ENCODE data around the gene PRPF6.
"Not testable (repeated sequence)": the region's sequence is repeated elsewhere in the genome, so short reads cannot be mapped to it uniquely, and the experiment has no call there.

Gene PRPF6

GRCh38 chr20:64005394-64005793, 24.5 kb downstream of the PRPF6 start:
- H3K4me1 Mint-ChIP-seq: peaks cover 5% of the 10 kb centered on the region
- no peak overlapping the region for H3K27ac Mint-ChIP-seq
- H3K9me3 Mint-ChIP-seq: peaks cover 5% of the 10 kb centered on the region
- H3K27me3 Mint-ChIP-seq: no peaks in the 10 kb centered on the region
- H3K4me3 Mint-ChIP-seq: no peak overlapping the region
- peaks cover 59% of the 10 kb centered on the region for H3K36me3 Mint-ChIP-seq
- ATAC-seq: no peak

GRCh38 chr20:64006490-64006889, 25.6 kb downstream of the PRPF6 start:
- H3K9me3 Mint-ChIP-seq: peaks cover 5% of the 10 kb centered on the region
- no peak for ATAC-seq
- H3K27me3 Mint-ChIP-seq: no peaks in the 10 kb centered on the region
- H3K4me3 Mint-ChIP-seq: no peak overlapping the region
- H3K27ac Mint-ChIP-seq: no peak overlapping the region
- peaks cover 3% of the 10 kb centered on the region for H3K4me1 Mint-ChIP-seq
- peaks cover 63% of the 10 kb centered on the region for H3K36me3 Mint-ChIP-seq

GRCh38 chr20:64006902-64007301, 26.0 kb downstream of the PRPF6 start:
- peaks cover 5% of the 10 kb centered on the region for H3K9me3 Mint-ChIP-seq
- no peaks in the 10 kb centered on the region for H3K27me3 Mint-ChIP-seq
- no peaks in the 10 kb centered on the region for H3K4me1 Mint-ChIP-seq
- H3K4me3 Mint-ChIP-seq: no peak overlapping the region
- ATAC-seq: peak; percentile 64
- H3K36me3 Mint-ChIP-seq: peaks cover 61% of the 10 kb centered on the region
- no peak overlapping the region for H3K27ac Mint-ChIP-seq

GRCh38 chr20:64009811-64010387, 29.0 kb downstream of the PRPF6 start:
- no peaks in the 10 kb centered on the region for H3K4me1 Mint-ChIP-seq
- H3K27me3 Mint-ChIP-seq: no peaks in the 10 kb centered on the region
- H3K36me3 Mint-ChIP-seq: peaks cover 72% of the 10 kb centered on the region
- H3K27ac Mint-ChIP-seq: no peak overlapping the region
- no peak overlapping the region for H3K4me3 Mint-ChIP-seq
- ATAC-seq: no peak
- peaks cover 5% of the 10 kb centered on the region for H3K9me3 Mint-ChIP-seq

GRCh38 chr20:64010711-64011237, 29.8 kb downstream of the PRPF6 start:
- ATAC-seq: no peak
- Mint-ChIP-seq H3K4me3 (no peak overlapping the region), H3K9me3 (peaks cover 5% of the 10 kb centered on the region), H3K27ac (no peak overlapping the region), H3K36me3 (peaks cover 71% of the 10 kb centered on the region), H3K4me1 (no peaks in the 10 kb centered on the region), H3K27me3 (no peaks in the 10 kb centered on the region)

GRCh38 chr20:64011366-64011779, 30.4 kb downstream of the PRPF6 start:
- peaks cover 72% of the 10 kb centered on the region for H3K36me3 Mint-ChIP-seq
- H3K27ac Mint-ChIP-seq: no peak overlapping the region
- H3K27me3 Mint-ChIP-seq: no peaks in the 10 kb centered on the region
- H3K4me1 Mint-ChIP-seq: no peaks in the 10 kb centered on the region
- no peak for ATAC-seq
- H3K9me3 Mint-ChIP-seq: peaks cover 5% of the 10 kb centered on the region
- H3K4me3 Mint-ChIP-seq: no peak overlapping the region

- not testable (repeated sequence) for H3K27me3 Mint-ChIP-seq, H3K9me3 Mint-ChIP-seq, ATAC-seq, H3K4me1 Mint-ChIP-seq
- Mint-ChIP-seq H3K27ac (peak overlapping the region; percentile 43), H3K36me3 (peaks cover 76% of the 10 kb centered on the region), H3K4me3 (peak overlapping the region; percentile 47)
Observed at GRCh38 chr20:64012385-64013154, 31.6 kb downstream of the PRPF6 start.

- ATAC-seq: no peak
- Mint-ChIP-seq H3K4me3 (no peak overlapping the region), H3K4me1 (no peaks in the 10 kb centered on the region), H3K9me3 (no peaks in the 10 kb centered on the region), H3K27me3 (no peaks in the 10 kb centered on the region), H3K27ac (no peak overlapping the region), H3K36me3 (peaks cover 67% of the 10 kb centered on the region)
Observed at GRCh38 chr20:64015635-64016034, 34.7 kb downstream of the PRPF6 start.

GRCh38 chr20:64021124-64021975, 40.4 kb downstream of the PRPF6 start:
- Mint-ChIP-seq H3K27ac (no peak overlapping the region), H3K9me3 (no peaks in the 10 kb centered on the region), H3K4me1 (no peaks in the 10 kb centered on the region), H3K27me3 (no peaks in the 10 kb centered on the region), H3K36me3 (peaks cover 65% of the 10 kb centered on the region), H3K4me3 (no peak overlapping the region)
- ATAC-seq: no peak

- Mint-ChIP-seq H3K9me3 (no peaks in the 10 kb centered on the region), H3K4me1 (no peaks in the 10 kb centered on the region), H3K4me3 (no peak overlapping the region), H3K27ac (no peak overlapping the region), H3K27me3 (no peaks in the 10 kb centered on the region), H3K36me3 (peaks cover 68% of the 10 kb centered on the region)
- ATAC-seq: no peak
Observed at GRCh38 chr20:64022671-64023360, 41.9 kb downstream of the PRPF6 start.

GRCh38 chr20:64023361-64024140, 42.6 kb downstream of the PRPF6 start:
- ATAC-seq: no peak
- Mint-ChIP-seq H3K9me3 (no peaks in the 10 kb centered on the region), H3K36me3 (peaks cover 71% of the 10 kb centered on the region), H3K4me1 (no peaks in the 10 kb centered on the region), H3K27ac (no peak overlapping the region), H3K4me3 (no peak overlapping the region), H3K27me3 (no peaks in the 10 kb centered on the region)

GRCh38 chr20:64024141-64024990, 43.4 kb downstream of the PRPF6 start:
- no peaks in the 10 kb centered on the region for H3K9me3 Mint-ChIP-seq
- H3K4me3 Mint-ChIP-seq: no peak overlapping the region
- peaks cover 69% of the 10 kb centered on the region for H3K36me3 Mint-ChIP-seq
- no peak for ATAC-seq
- no peaks in the 10 kb centered on the region for H3K4me1 Mint-ChIP-seq
- no peak overlapping the region for H3K27ac Mint-ChIP-seq
- H3K27me3 Mint-ChIP-seq: no peaks in the 10 kb centered on the region

- ATAC-seq: no peak
Observed at GRCh38 chr20:64025101-64025825, 44.3 kb downstream of the PRPF6 start.

More at GRCh38 chr20:64025101-64025825, 44.3 kb downstream of the PRPF6 start:
- peaks cover 70% of the 10 kb centered on the region for H3K36me3 Mint-ChIP-seq
- H3K27ac Mint-ChIP-seq: no peak overlapping the region
- no peaks in the 10 kb centered on the region for H3K9me3 Mint-ChIP-seq
- H3K27me3 Mint-ChIP-seq: no peaks in the 10 kb centered on the region
- H3K4me1 Mint-ChIP-seq: no peaks in the 10 kb centered on the region
- H3K4me3 Mint-ChIP-seq: no peak overlapping the region

All from stimulated activated memory B cell treated with anti-CD40 and anti-IgM and Interleukin-4, amounts not matched to agents 10 μg/mL and 1 μg/mL and 100 μg/mL, for 72 hours (primary cell).